NCI-H1694 treated with DMSO at 0.1 percent for 48 hours (cell line): ENCODE data around the gene TAT.
"Not testable (repeated sequence)": the region's sequence is repeated elsewhere in the genome, so short reads cannot be mapped to it uniquely, and the experiment has no call there.

Experiments
- DNase-seq: peaks from one replicate; lab custom pipeline; 2025; lab: John Stamatoyannopoulos, UW

The TAT gene

DNA sequence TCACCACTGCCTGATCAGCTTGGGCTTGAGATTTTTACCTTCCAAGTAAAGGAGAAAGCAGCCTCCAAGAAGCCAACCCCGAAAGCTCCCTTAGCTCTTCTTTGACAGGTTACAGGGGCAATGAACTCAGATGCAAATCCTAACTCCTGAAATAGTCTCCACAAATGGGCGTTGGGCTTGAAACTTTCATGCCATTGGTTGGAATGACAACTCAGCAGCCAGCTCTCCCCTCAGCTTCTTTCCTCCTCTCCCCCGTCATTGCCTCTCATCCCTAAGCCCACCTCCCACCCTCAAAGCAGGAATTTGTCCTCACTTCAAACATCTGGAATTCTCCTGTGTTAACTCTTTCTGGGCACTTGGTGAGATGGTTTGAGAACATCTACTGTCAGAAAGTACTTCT, at the start of gene TAT:
TSS of gene TAT (minus strand) at position 122 of the 400 bp plus-strand sequence. CDS start 677 bp downstream, outside the sequence.
- DNase-seq = no peak

DNA sequence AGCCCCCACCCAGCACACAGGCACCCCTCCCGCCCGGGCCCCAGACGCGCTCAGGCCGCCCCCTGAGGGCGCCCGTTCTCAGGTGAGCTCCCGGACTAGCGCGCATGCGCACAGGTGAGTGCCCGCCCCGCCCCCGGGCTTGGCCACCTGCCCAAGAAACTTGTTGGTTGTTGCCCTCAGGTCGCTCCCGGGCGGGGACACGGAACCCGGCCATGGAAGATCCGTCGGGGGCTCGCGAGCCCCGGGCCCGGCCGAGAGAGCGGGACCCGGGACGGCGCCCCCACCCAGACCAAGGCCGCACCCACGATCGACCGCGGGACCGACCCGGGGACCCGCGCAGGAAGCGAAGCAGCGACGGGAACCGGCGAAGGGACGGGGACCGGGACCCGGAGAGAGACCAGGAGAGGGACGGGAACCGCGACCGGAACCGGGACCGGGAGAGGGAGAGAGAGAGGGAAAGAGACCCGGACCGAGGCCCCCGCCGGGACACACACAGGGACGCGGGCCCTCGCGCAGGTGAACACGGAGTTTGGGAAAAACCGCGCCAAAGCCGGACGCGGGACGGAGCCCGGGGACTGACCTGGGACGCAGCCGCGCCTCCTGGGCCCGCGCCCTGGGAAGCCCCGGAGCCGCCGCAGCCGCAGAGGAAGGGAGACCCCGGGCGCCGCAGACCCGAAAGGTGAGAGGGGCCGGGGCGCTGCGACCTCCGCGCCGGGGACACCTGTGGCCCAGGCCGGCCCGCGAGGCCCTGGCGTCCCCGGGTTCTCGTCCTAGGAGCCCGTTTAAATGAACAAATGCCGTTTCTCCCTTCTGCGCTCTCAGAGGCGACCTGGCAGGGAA, 49.3 kb upstream of the TAT start, which contains the start of gene MARVELD3:
TSS of gene MARVELD3 (plus strand) at position 167 of the 840 bp plus-strand sequence. CDS start at position 213, 46 bp downstream.
- no peak for DNase-seq

DNA sequence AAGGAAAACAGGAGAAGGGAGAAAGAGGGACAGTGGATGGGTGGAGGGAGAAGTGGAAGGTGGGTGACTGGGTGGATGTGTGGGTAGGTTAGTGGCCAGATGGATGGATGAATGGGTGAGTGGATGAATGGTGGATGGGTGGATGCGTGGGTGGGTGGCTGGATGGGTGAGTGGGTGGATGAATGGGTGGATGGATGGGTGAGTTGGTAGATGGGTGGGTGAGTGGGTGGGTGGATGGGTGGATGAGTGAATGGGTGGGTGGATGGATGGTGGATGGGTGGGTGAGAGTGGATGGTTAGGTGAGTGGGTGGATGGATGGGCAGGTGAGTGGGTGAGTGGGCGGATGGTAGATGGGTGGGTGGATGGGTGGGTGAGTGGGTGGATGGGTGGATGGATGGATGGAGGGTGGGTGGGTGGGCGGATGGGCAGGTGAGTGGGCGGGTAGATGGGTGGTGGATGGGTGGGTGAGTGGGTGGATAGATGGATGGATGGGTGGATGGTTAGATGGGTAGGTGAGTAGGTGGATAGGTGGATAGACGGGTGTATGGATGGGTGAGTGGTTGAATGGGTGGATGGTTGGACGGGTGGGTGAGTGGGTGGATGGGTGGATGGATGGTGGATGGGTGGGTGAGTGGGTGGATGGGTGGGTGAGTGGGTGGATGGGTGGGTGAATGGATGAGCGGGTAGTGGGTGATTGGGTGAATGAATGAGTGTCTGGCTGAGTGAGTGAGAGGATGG, 48.4 kb upstream of the TAT start:
- no peak for DNase-seq

DNA sequence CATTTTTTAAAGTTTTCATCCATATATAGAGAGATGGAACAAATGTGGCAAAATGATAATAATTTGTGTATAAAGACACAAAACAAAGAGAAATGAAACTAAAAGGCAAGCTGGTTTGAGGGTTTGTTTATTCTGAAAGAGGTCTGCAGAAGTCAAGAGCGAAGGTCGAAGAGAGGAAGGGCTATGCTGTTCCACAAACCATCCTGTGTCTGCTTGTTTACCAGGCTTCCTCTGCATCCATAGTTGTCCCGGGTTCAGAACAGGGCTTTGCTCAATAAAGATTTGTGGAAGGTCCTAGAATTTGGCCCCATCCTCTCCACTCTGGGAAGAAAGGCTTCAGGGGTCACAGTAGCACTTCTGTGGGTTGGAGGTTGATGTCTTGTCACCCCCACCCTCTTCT, 46.7 kb upstream of the TAT start:
- no peak for DNase-seq

DNA sequence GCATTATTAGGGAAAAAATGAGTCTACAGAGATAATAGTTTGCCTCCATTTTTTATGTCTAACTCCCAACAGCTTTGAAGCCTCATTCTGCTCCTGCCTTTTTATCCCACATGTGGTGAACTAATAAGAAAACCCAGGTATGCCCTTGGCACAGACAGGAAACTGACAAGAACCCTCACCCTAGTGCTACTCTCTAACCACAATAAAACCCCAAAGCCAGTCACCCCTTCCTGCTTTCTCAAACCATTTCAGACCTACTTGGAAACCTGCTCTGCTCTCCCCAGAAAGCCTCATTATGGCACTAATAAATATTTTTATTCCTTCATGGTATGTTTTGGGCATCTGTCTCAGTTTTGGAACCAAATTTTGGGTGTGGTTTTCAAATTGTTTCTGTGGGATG, 45.2 kb upstream of the TAT start:
- DNase-seq = no peak

DNA sequence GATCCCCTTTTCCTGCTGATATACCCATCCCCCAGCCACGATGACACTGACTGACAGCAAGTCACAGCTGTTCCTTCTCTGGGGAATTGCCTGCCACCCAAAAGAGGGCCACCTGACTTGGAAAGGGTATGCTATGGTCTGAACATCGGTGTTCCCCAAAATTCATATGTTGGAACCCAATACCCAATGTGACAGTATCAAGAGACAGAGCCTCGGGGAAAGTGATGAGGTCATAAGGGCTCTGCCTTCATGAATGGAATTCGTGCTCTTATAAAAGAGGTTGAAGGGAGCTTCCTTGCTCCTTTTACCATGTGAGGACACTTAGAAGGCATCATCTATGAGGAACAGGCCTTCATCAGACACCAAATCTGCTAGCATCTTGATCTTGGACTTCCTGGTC, 41.5 kb upstream of the TAT start:
- no peak for DNase-seq

DNA sequence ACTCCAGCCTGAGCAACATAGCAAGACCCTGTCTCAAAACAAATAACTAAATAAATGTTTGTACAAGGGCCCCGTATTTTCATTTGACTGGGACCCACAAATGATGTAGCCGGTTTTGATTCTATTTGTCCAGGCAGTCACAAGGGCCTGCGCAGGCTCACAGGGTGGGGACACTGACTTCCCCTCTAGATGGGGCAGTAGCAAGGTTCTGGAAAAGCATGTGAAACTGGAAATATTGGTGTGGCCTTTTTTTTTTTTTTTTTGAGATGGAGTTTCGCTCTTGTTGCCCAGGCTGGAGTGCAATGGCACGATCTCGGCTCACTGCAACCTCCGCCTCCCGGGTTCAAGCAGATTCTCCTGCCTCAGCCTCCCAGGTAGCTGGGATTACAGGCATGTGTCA, 38.1 kb upstream of the TAT start:
- DNase-seq = not testable (repeated sequence)

DNA sequence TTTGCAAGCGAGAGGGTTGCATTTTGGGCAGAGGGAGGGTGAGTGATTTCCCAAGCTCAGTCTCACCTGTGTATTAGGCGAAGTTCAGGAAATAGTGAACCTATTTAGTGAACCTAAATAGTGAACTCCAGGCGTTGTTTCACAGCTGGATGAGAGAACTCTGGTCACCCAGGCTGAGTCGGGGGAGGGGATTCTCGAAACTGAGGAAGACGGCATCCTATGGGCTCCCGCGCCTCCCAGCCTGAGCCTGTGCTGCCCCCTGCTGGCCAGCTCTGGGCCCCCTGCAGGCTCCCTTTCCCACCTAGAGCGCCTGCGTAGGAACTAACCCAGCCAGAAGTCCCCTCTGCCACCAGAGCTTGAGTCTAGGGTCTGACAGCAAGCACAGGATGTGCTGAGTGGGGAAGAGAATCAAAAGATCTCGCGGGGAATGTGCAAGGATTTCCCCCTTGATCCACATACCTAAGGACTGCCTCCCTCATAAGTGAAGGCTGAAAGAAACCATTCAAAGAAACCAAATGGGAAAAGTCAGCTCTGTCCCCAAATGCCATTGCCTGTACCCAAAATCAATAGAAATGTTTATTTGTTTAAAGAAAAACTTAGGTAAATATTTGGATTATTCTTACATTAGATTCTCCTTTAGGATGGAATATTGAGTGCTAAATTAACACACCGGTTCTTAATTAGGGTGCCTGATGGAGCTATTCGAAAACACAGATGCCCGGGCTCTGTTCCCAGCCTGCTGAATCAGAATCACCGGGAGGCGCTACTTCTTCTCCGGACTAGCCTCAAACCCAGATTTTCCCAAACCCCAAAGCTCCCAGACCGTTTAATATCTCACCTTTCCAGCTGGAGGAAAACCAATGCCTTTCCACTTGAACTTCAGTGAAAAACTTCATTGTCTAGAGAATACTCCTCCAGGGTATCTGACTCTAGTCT, 34.3 kb upstream of the TAT start:
- peak; percentile 52 for DNase-seq

DNA sequence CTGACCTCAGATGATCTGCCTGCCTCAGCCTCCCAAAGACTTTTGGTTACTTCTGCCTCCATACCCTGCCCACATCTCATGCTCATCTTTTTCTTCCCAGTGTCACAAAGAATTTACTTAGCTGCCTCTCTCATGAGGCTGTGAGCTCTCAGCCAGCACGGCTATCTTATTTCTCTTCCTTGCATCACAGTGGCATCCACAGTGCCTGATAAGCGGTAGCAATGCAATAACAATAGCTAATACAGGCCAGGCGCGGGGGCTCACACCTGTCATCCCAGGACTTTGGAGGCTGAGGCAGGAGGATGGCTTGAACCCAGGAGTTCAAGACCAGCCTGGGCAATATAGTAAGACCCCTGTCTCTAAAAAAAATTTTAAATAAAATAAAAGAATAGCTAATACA, 33.6 kb upstream of the TAT start:
- DNase-seq = no peak

DNA sequence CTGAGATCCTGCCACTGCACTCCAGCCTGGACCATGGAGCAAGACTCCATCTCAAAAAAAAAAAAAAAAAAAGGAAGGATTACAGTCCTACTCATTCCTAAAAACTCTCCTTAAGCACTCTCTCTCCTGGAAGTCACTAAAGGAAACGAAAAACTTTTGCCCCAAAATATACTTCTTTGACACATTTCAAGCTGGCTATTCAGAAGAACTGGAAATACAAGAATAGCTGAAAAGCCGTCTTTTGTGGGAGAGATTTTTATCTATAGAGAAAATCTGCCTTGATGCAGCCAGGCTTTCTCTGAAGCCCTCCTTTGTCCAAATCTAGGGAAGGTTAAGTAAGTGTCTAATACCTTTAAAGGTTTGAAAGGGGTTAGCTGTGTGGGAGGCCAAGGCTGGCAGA, 32.2 kb upstream of the TAT start:
- no peak for DNase-seq

DNA sequence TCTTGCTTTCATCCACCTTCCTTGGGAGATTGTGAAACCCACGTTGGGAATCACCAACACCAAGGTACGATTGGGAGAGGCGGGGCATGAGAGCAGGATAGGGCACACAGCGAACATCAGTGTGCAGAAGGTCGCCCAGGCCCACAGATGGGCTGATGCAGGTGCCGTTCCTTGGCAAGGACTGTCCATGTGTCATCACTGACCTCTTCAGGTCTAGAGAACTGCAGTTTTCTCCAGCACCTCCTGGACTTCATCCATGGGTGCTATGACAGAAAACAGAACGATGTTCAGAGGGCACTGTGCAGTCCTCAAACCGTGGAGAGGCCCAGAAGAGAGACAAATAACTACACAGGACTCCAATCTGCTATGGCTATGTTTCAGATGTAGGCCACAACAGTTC, 23.9 kb upstream of the TAT start:
- no peak for DNase-seq

DNA sequence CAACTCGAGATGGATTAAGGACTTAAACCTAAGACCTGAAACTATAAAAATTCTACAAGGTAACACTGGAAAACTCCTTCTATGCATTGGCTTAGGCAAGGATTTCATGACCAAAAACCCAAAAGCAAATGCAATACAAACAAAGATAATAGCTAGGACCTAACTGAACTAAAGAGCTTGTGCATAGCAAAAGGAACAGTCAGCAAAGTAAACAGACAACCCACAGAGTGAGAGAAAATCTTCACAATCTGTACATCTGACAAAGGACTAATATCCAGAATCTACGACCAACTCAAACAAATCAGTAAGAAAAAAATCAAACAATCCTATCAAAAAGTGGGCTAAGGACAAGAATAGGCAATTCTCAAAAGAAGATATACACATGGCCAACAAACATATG, 21.5 kb upstream of the TAT start:
- DNase-seq = not testable (repeated sequence)

DNA sequence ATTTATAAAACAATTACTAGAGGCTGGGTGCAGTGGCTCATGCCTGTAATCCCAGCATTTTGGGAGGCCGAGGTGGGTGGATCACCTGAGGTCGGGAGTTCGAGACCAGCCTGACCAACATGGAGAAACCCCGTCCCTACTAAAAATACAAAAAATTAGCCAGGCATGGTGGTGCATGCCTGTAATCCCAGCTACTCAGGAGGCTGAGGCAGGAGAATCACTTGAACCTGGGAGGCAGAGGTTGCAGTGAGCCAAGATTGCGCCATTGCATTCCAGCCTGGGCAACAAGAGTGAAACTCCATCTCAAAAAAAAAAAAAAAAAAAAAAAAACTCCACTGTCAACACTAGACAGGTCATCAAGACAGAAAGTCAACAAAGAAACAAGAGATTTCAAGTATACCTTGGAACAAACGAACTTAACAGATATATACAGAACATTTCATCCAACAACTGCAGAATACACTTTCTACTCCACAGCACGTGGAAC, 18.5 kb upstream of the TAT start:
- not testable (repeated sequence) for DNase-seq

DNA sequence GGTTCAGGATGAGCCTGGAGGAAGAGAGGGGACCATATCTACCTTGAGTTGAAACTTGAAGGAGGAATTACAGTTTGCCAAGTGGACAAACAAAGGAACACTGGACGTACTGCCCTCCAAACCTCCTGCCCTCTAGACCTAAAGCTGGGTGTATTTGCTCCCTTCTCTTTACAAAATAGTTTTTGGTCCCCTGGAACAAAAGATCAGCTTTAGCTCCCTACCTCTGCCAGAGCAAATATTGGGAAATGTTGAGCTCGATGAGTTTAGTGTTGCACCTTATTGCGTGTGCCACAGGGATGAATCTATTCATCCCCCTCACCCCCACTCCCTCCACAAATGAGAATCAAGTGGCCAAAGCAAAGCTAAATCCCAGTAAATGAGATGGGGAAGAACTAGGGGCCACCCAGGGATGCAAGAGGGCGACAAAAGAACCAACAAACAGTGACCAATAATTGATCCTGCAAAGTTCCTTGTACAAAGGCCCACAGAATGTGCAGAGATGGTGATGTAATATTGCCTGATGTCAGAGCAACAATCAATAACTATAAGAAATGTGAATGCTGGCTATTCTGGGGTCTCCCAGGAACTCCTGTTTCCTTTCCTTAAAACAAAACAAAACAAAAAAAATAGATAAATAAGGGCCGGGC, 17.2 kb upstream of the TAT start:
- no peak for DNase-seq

DNA sequence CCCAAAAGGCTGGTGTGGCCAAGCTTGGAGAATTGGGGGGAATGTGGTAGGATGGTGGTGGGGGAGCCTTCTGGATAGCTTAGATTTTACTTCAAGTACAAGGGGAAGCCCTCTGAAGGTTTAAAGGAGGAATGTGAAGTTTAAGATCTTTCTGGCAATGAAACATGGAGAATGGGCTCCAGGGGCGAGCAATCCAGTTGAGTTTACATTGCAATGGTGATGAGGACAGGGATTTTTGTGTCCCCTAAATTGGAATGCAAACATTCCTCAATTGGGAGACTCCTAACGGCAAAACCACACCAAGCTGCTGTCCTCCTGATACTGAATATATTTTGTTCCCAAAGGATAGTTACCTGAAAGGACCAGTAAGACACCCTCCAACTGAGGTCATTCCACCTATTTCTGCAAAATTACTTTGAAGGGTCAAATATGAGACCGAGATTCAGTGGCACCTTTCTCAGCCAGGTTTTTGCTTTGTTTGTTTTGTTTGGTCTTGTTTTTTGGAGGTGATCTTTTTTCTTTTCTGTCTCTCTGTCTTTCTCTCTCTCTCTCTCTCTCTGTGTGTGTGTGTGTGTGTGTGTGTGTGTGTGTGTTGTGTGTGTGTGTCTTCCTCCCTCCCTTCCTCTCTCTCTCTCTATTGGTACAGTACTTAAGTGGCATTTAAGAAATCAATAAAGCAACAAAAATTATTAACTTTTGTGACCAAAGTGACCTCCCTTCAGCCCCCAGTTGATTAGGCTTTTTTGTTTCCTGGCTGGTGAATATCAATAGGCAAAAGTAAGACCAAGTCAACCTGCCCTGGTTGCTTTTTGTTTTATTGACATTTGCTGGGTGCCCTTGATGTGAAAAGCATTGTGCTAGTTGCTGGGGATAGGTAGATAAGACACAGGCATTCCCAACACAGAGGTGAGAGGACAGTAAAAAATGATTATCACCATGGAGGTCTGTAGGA, 16.4 kb upstream of the TAT start:
- DNase-seq = no peak

DNA sequence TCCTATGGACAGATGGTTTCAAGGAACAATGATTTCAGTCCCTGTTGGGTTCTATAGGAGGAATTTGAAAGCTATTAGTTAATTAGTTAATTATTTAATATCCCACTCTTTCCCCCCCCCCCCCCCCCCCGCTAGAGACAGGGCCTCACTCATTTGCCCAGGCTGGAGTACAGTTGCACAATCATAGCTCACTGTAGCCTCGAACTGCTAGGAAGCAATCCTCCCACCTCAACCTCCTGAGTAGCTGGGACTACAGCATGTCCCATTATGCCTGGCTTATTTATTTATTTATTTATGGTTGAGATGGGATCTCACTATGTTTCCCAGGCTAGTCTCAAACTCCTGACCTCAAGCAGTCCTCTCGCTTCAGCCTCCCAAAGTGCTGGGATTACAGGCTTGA, 15.0 kb upstream of the TAT start:
- DNase-seq = no peak

DNA sequence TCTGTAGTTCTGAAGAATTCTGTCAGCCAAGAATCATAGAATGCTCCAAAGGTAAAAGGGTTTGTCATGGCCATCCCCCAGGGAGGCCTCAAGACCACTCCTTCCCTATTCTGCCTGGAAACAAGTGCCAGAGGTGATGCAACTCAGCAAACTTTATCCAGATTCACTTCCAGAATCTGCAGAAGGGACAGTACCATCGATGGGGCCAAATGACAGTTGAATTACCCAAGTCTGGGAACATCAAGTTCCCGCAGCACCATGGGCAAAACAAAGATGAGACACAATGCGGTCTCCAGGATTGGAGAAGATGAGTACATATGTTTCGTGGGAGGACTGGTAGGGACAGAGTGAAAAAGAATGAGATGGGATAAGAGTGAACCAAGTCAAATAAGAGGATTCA, 13.7 kb upstream of the TAT start:
- no peak for DNase-seq

DNA sequence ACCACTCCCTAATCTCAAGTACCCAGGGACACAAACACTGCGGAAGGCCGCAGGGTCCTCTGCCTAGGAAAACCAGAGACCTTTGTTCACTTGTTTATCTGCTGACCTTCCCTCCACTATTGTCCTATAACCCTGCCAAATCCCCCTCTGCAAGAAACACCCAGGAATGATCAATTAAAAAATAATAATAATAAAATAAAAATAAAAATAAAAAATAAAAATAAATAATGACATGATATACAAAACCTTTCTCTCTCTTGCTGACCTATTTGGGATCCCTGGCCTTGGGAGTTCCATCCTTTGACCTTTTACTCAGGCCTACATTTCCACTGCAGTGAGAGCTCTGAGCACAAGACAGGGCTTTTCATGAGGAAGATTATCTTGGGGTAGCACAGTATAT, 13.2 kb upstream of the TAT start:
- DNase-seq = not testable (repeated sequence)

DNA sequence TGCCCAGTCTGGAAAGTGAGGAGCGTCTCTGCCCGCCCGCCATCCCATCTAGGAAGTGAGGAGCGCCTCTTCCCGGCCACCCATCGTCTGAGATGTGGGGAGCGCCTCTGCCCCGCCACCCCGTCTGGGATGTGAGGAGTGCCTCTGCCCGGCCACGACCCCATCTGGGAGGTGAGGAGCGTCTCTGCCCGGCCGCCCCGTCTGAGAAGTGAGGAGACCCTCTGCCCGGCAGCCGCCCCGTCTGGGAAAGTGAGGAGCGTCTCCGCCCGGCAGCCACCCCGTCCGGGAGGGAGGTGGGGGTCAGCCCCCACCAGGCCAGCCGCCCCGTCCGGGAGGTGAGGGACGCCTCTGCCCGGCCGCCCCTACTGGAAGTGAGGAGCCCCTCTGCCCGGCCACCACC, 12.4 kb upstream of the TAT start:
- DNase-seq = not testable (repeated sequence)

DNA sequence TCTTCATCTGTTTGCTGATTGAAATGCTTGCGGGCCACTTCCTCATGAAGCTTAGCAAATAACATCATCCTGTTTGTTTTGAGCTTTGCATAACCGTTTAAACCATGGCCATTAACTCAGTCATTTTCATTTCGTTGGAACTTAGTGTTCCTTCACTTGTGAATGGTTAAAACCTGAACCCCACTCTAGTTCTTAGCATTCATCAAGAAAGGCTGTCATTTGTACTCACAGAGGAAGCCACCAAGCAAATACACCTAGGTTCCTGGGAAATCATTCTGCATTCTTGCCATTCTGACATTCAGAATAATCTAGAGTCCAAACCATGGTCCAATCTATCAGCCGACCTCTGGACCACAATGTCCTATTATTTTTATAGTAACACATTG, 8.4 kb upstream of the TAT start:
- DNase-seq = no peak
